Epithelial cell of proximal tubule (primary cell): ENCODE results near the gene RPRD2. TPM values are rescaled to one million over a fixed set of nuclear protein-coding genes. Genes with fewer than 3 reads are reported as not detected.
A peak's percentile ranks its signal among the peaks of the same experiment; 100 is the strongest.

Experiments
- DNase-seq: peaks from one replicate; pipeline ENCODE4 v3.0.0-alpha.2; 2011; ENCODE audit warnings: low read depth
- H3K4me3 ChIP-seq: 2 replicates; pipeline ENCODE4 v1.5.1; 2011; ENCODE audit warnings: low read depth, mild to moderate bottlenecking, low read length
- CTCF ChIP-seq: conservative IDR thresholded peaks from 2 replicates; pipeline ENCODE4 v1.5.1; 2012; ENCODE audit warnings: low read depth, mild to moderate bottlenecking, low read length
- total RNA-seq: library from RNA; depleted of rRNA; stranded (reverse); fragments of >200 nt; gene quantifications from 2 replicates; pipeline ENCODE4 v1.2.3, GENCODE V29; 2015

RPRD2 gene
- total RNA-seq, 1 donor from 2014 or later: 8.6 TPM

DNA sequence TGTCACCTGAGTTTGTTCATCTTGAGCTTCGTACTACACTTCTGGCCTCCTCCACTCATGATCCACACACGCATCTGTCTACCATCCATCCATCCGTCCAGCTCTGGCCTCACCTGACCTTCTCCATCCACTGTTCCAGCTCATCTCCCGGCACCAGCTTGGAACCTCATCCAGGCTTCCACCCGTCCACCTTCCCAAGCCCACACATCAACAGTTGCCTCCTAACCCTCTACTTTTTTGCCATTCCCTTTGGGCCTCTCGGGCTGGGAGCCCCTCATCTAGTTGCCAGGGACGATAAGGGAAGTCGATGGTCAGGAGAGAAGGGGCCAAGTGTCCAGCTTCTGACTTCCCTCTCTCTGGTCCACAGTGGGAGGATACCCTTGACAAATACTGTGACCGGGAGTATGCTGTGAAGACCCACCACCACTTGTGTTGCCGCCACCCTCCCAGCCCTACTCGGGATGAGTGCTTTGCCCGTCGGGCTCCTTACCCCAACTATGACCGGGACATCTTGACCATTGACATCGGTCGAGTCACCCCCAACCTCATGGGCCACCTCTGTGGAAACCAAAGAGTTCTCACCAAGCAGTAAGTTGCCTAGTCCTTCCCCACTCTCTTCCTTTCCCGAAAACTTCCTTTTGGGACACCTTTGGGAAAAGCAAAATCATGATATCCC is 148.2 kb downstream of the RPRD2 start:
- no peak for DNase-seq
- H3K4me3 ChIP-seq: no peak overlapping the region
- TF ChIP-seq CTCF: no peak

- TF ChIP-seq CTCF: no peak
- no peak for DNase-seq
- no peak overlapping the region for H3K4me3 ChIP-seq
Observed at GRCh38 chr1:150512846-150513245, 148.9 kb downstream of the RPRD2 start.

DNA sequence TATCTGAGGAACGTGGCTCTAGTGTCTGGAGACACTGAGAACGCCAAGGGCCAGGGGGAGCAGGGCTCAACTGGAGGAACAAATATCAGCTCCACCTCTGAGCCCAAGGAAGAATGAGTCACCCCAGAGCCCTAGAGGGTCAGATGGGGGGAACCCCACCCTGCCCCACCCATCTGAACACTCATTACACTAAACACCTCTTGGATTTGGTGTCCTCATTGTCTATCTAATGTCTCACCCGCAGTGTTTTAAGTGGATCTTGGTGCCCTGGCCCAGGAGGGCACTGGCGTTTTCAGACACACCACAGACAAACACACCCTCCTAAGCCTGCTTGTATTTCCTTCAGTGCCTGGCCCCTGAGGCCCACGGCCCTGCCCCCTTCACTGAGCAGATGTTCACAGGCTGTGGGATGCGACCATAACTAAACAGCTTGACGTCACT is 149.4 kb downstream of the RPRD2 start:
- TF ChIP-seq CTCF: no peak
- no peak overlapping the region for H3K4me3 ChIP-seq
- no peak for DNase-seq

DNA sequence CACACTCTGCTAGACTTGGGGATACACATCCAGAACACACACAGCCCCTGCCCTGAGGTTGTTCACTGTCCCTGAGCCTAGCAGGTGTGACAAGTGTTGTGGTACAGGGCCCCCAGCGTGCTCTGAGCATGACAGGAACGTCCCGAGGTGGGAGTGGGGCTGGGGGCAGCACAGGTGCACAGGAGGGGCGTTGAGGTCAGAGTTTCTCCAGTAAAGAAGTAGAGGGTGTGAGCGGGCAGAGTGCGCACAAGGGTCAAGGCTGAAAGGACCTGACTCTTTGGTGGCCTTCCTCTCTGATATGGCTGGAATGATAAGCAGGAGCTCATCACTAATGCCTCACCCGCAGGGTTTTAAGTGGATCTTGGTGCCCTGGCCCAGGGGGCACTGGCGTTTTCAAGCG is 150.3 kb downstream of the RPRD2 start:
- no peak overlapping the region for H3K4me3 ChIP-seq
- TF ChIP-seq CTCF: no peak
- DNase-seq: no peak

GRCh38 chr1:150514913-150515327 is 151.0 kb downstream of the RPRD2 start:
- peak overlapping the region; percentile 72 for H3K4me3 ChIP-seq
- no peak for DNase-seq
- no peak for TF ChIP-seq CTCF

DNA sequence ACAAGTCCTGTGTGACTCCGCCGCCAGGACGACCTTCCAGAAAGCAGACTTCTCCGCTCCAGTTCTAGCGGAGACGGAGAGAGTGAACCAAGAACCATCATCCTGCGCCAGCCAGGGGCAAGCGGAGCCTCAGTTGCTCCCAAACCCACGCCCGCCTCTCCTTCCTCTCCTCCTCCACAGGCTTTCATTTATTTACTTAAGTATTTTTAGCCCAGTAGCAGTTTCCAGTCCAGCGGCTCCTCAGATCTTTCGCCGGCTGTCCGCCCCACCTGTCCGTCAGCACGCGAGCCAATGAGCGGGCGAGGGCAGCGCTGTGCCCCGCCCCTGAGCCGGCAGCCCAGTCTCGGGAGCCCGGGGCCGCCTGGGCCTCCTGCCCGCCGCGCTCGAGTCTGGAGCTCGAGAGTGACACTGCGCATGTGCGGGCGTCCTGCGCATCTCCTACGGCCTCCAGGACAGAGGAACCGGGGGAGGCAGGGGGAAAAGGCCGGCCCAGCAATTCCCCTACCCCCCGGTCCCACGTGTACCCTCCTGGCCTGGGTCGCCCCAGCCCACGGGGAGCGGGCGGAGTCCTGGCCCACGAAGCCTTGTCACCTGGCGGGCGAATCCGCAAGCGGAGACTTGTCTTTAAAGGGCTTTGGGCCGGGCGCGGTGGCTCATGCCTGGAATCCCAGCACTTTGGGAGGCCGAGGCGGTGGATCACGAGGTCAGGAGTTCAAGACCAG is 151.5 kb downstream of the RPRD2 start, which contains the start of gene FALEC:
Gene FALEC, plus strand, starts transcription at position 425 of the 722 bp plus-strand sequence.
- no peak for TF ChIP-seq CTCF
- H3K4me3 ChIP-seq: peak within 1 kb of the TSS; percentile 72
- DNase-seq: no peak
